ENCODE results near the gene RYR2. TPM values are rescaled to one million over a fixed set of nuclear protein-coding genes. Genes with fewer than 3 reads are reported as not detected.

The RYR2 gene
- total RNA-seq, 1 donor from 2014 or later, result 5.4 TPM

- no peaks in the 10 kb centered on the region for H3K4me1 Mint-ChIP-seq (ENCODE audit: unreplicated experiment)
- no peak overlapping the region for H3K27ac Mint-ChIP-seq (ENCODE audit: unreplicated experiment)
- TF ChIP-seq CTCF (IDR thresholded peaks at IDR 0.05; ENCODE audit: unreplicated experiment), result no peak
- peaks cover 4% of the 10 kb centered on the region for H3K27me3 Mint-ChIP-seq (ENCODE audit: unreplicated experiment)
- H3K9me3 Mint-ChIP-seq (ENCODE audit: unreplicated experiment), result no peaks in the 10 kb centered on the region
- H3K4me3 Mint-ChIP-seq (ENCODE audit: unreplicated experiment), result no peak overlapping the region
- H3K36me3 Mint-ChIP-seq (ENCODE audit: low read depth, unreplicated experiment), result no peaks in the 10 kb centered on the region
- no peak for DNase-seq (ENCODE audit: low spot score)
Observed at GRCh38 chr1:237858992-237859391, 817.0 kb downstream of the RYR2 start.

GRCh38 chr1:237861944-237862343, 820.0 kb downstream of the RYR2 start:
- TF ChIP-seq CTCF (IDR thresholded peaks at IDR 0.05; ENCODE audit: unreplicated experiment), result no peak
- Mint-ChIP-seq H3K27me3 (ENCODE audit: unreplicated experiment) (peaks cover 4% of the 10 kb centered on the region), H3K27ac (ENCODE audit: unreplicated experiment) (no peak overlapping the region), H3K9me3 (ENCODE audit: unreplicated experiment) (no peaks in the 10 kb centered on the region), H3K36me3 (ENCODE audit: low read depth, unreplicated experiment) (no peaks in the 10 kb centered on the region), H3K4me1 (ENCODE audit: unreplicated experiment) (peaks cover 3% of the 10 kb centered on the region), H3K4me3 (ENCODE audit: unreplicated experiment) (no peak overlapping the region)
- no peak for DNase-seq (ENCODE audit: low spot score)

- no peak overlapping the region for H3K27ac Mint-ChIP-seq (ENCODE audit: unreplicated experiment)
- no peak for DNase-seq (ENCODE audit: low spot score)
- H3K27me3 Mint-ChIP-seq (ENCODE audit: unreplicated experiment), result peaks cover 2% of the 10 kb centered on the region
- no peaks in the 10 kb centered on the region for H3K36me3 Mint-ChIP-seq (ENCODE audit: low read depth, unreplicated experiment)
- H3K4me1 Mint-ChIP-seq (ENCODE audit: unreplicated experiment), result peaks cover 9% of the 10 kb centered on the region
- H3K4me3 Mint-ChIP-seq (ENCODE audit: unreplicated experiment), result no peak overlapping the region
- TF ChIP-seq CTCF (IDR thresholded peaks at IDR 0.05; ENCODE audit: unreplicated experiment), result no peak
- no peaks in the 10 kb centered on the region for H3K9me3 Mint-ChIP-seq (ENCODE audit: unreplicated experiment)
Observed at GRCh38 chr1:237863234-237863633, 821.2 kb downstream of the RYR2 start.

GRCh38 chr1:237864338-237865244, 822.6 kb downstream of the RYR2 start:
- TF ChIP-seq CTCF (IDR thresholded peaks at IDR 0.05; ENCODE audit: unreplicated experiment), result peak; percentile 91
- H3K4me3 Mint-ChIP-seq (ENCODE audit: unreplicated experiment), result no peak overlapping the region
- H3K27me3 Mint-ChIP-seq (ENCODE audit: unreplicated experiment), result peaks cover 2% of the 10 kb centered on the region
- no peaks in the 10 kb centered on the region for H3K9me3 Mint-ChIP-seq (ENCODE audit: unreplicated experiment)
- H3K27ac Mint-ChIP-seq (ENCODE audit: unreplicated experiment), result no peak overlapping the region
- peaks cover 9% of the 10 kb centered on the region for H3K4me1 Mint-ChIP-seq (ENCODE audit: unreplicated experiment)
- no peaks in the 10 kb centered on the region for H3K36me3 Mint-ChIP-seq (ENCODE audit: low read depth, unreplicated experiment)
- DNase-seq (ENCODE audit: low spot score), result peak; percentile 79

- Mint-ChIP-seq H3K4me1 (ENCODE audit: unreplicated experiment) (peaks cover 9% of the 10 kb centered on the region), H3K36me3 (ENCODE audit: low read depth, unreplicated experiment) (no peaks in the 10 kb centered on the region), H3K9me3 (ENCODE audit: unreplicated experiment) (no peaks in the 10 kb centered on the region), H3K27me3 (ENCODE audit: unreplicated experiment) (peaks cover 2% of the 10 kb centered on the region), H3K4me3 (ENCODE audit: unreplicated experiment) (no peak overlapping the region), H3K27ac (ENCODE audit: unreplicated experiment) (no peak overlapping the region)
- TF ChIP-seq CTCF (IDR thresholded peaks at IDR 0.05; ENCODE audit: unreplicated experiment), result no peak
- DNase-seq (ENCODE audit: low spot score), result no peak
Observed at GRCh38 chr1:237867380-237867888, 825.5 kb downstream of the RYR2 start.

Data from endothelial cell (in vitro differentiated cells).